HG03175 (cell line): ENCODE results near the gene TRIM46.

Experiments used
- ATAC-seq: cut with Tn5 transposase; IDR thresholded peaks from one replicate; pipeline ENCODE4 v1.9.1; 2021; ENCODE audit warnings: mild to moderate bottlenecking, moderate library complexity; ENCODE audit not compliant: unreplicated experiment

TRIM46 gene

GRCh38 chr1:155171836-155172731 lies 1.6 kb upstream of the TRIM46 start:
- peak; percentile 18 for ATAC-seq

- ATAC-seq = peak; percentile 79
Measured at GRCh38 chr1:155172732-155173477, 744 bp upstream of the TRIM46 start, which contains the start of gene KRTCAP2. Gene KRTCAP2, minus strand, starts transcription at chr1:155173304. Its CDS starts 80 bp downstream, at chr1:155173224.

GRCh38 chr1:155174324-155175280 lies 953 bp downstream of the TRIM46 start:
- ATAC-seq = no peak

GRCh38 chr1:155175281-155175926 lies 1.8 kb downstream of the TRIM46 start:
- no peak for ATAC-seq

GRCh38 chr1:155175927-155176371 lies 2.3 kb downstream of the TRIM46 start:
- ATAC-seq = no peak

GRCh38 chr1:155176544-155177071 lies 3.0 kb downstream of the TRIM46 start:
- ATAC-seq = no peak

- no peak for ATAC-seq
Measured at GRCh38 chr1:155177192-155177917, 3.7 kb downstream of the TRIM46 start.

GRCh38 chr1:155177918-155178281 lies 4.3 kb downstream of the TRIM46 start:
- ATAC-seq = no peak

- ATAC-seq = no peak
Measured at GRCh38 chr1:155178441-155179111, 4.9 kb downstream of the TRIM46 start.

- no peak for ATAC-seq
Measured at GRCh38 chr1:155179112-155180031, 5.7 kb downstream of the TRIM46 start.

GRCh38 chr1:155181371-155182051 lies 7.9 kb downstream of the TRIM46 start:
- no peak for ATAC-seq

- no peak for ATAC-seq
Measured at GRCh38 chr1:155182052-155182550, 8.5 kb downstream of the TRIM46 start.

- no peak for ATAC-seq
Measured at GRCh38 chr1:155183775-155184221, 10.1 kb downstream of the TRIM46 start.

- no peak for ATAC-seq
Measured at GRCh38 chr1:155184351-155184811, 10.7 kb downstream of the TRIM46 start.

GRCh38 chr1:155184835-155185782 lies 11.5 kb downstream of the TRIM46 start:
- ATAC-seq = peak; percentile 93

- no peak for ATAC-seq
Measured at GRCh38 chr1:155185783-155186066, 12.1 kb downstream of the TRIM46 start.
